Femur (tissue), 1 donor: ENCODE results near the gene CCR2.

Experiments
- DNase-seq: peaks from one replicate; pipeline ENCODE4 v3.0.0-alpha.2; 2017

The CCR2 gene

GRCh38 chr3:46405301-46406019 is 51.5 kb downstream of the CCR2 start:
- no peak for DNase-seq

- no peak for DNase-seq
These were observed 52.5 kb downstream of the CCR2 start for GRCh38 chr3:46406443-46406787.

GRCh38 chr3:46406788-46407611 is 53.1 kb downstream of the CCR2 start, which contains the start of the genes CCR5AS and CCRL2:
TSS of gene CCR5AS (minus strand) at chr3:46407066.
TSS of gene CCRL2 (plus strand) at chr3:46407259. CDS start at chr3:46408080, 821 bp downstream.
- DNase-seq = peak; percentile 62

GRCh38 chr3:46407970-46408369 is 54.1 kb downstream of the CCR2 start:
- peak; percentile 51 for DNase-seq

- no peak for DNase-seq
These were observed 54.9 kb downstream of the CCR2 start for GRCh38 chr3:46408853-46409252.

- peak; percentile 54 for DNase-seq
These were observed 56.0 kb downstream of the CCR2 start for GRCh38 chr3:46409739-46410489.
